Measurements from ENCODE around the gene TTC19. TPM values are rescaled to one million over a fixed set of nuclear protein-coding genes. Genes with fewer than 3 reads are reported as not detected.
A peak's percentile ranks its signal among the peaks of the same experiment; 100 is the strongest.

The TTC19 gene
- total and polyA plus RNA-seq, 8 donors: 12.6 to 1,106 (median 54.0) TPM

DNA sequence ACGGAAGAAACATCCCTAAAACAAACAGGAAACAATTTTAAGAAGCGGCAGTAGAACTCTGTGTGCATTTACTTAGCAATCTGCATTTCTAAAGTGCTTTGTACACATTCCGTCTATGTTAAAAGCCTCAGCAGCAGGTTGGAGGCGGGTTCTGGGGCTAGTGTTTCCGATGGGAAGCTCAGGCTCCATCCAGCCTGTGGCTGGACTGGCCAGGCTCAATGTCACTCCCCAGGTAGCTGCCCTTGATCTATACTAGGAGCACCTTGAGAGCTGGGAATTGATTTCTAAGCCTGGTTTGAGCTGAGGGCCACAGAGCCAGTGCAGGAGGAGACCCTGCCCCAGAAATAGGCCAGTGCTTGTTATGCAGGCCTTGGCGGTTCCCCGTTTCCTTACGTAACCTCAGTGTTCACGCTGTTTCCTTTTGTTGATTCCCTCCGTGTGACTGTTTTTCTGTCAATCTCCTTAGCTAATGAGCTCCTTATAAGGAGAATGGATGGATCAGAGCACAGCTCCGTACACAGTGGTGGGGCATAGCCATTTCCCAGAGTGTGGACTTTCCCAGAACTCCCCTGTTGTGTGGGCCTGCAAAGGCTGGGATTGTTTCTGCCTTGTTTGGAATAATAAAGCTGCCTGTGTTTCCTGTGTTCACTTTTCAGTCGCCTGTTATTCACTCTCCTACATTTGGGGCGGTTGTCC lies 33.3 kb upstream of the TTC19 start:
- TF ChIP-seq EP300 (IDR thresholded peaks at IDR 0.05) (no peak), POLR2A (IDR thresholded peaks at IDR 0.05) (no peak), CTCF (IDR thresholded peaks at IDR 0.05) (no peak), POLR2AphosphoS5 (IDR thresholded peaks at IDR 0.05) (no peak)
- WGBS, 5 donors: 19 to 43% (median 32%) methylated on average over 13 of the region's 13 CpGs
- Histone ChIP-seq H3K9me3 (no peaks in the 10 kb centered on the region), H3K27me3 (no peaks in the 10 kb centered on the region), H3K4me1 (peaks cover 20 to 23% (median 20%) of the 10 kb centered on the region in 4 donors), H3K4me3 (peak overlapping the region in 1 of 4 donors; percentile 6), H3K36me3 (no peaks in the 10 kb centered on the region), H3K27ac (peak overlapping the region; percentile 43 to 72 (median 63))
- DNase-seq: peak; percentile 72 to 89
- intact Hi-C loops (cut with DNase I; ENCODE audit: low total_unique reads): no loop called here

GRCh38 chr17:15966879-15967248 lies 32.8 kb upstream of the TTC19 start:
- 24 to 39% (median 35%) methylated on average over 11 of the region's 11 CpGs for WGBS, 5 donors
- peak overlapping the region in 1 of 4 donors; percentile 6 for H3K4me3 ChIP-seq
- H3K36me3 ChIP-seq: no peaks in the 10 kb centered on the region
- intact Hi-C loops (cut with DNase I; ENCODE audit: low total_unique reads): no loop called here
- no peaks in the 10 kb centered on the region for H3K9me3 ChIP-seq
- TF ChIP-seq EP300 (IDR thresholded peaks at IDR 0.05): no peak
- no peak for TF ChIP-seq POLR2AphosphoS5 (IDR thresholded peaks at IDR 0.05)
- no peak for TF ChIP-seq CTCF (IDR thresholded peaks at IDR 0.05)
- no peak for TF ChIP-seq POLR2A (IDR thresholded peaks at IDR 0.05)
- peak overlapping the region; percentile 43 to 72 (median 63) for H3K27ac ChIP-seq
- H3K27me3 ChIP-seq: no peaks in the 10 kb centered on the region
- DNase-seq: peak in 1 of 2 donors; percentile 48
- H3K4me1 ChIP-seq: peaks cover 20 to 23% (median 20%) of the 10 kb centered on the region in 4 donors

GRCh38 chr17:15967706-15968399 lies 31.8 kb upstream of the TTC19 start:
- no peaks in the 10 kb centered on the region for H3K9me3 ChIP-seq
- no peaks in the 10 kb centered on the region for H3K36me3 ChIP-seq
- intact Hi-C loops (cut with DNase I; ENCODE audit: low total_unique reads): no loop called here
- H3K4me1 ChIP-seq: peaks cover 20 to 23% (median 20%) of the 10 kb centered on the region in 4 donors
- DNase-seq: no peak
- no peak overlapping the region for H3K4me3 ChIP-seq
- no peak for TF ChIP-seq POLR2A (IDR thresholded peaks at IDR 0.05)
- TF ChIP-seq EP300 (IDR thresholded peaks at IDR 0.05): no peak
- TF ChIP-seq CTCF (IDR thresholded peaks at IDR 0.05): no peak
- no peak for TF ChIP-seq POLR2AphosphoS5 (IDR thresholded peaks at IDR 0.05)
- H3K27me3 ChIP-seq: no peaks in the 10 kb centered on the region
- H3K27ac ChIP-seq: no peak overlapping the region
- WGBS, 5 donors: 86 to 93% (median 89%) methylated on average over 11 of the region's 11 CpGs

DNA sequence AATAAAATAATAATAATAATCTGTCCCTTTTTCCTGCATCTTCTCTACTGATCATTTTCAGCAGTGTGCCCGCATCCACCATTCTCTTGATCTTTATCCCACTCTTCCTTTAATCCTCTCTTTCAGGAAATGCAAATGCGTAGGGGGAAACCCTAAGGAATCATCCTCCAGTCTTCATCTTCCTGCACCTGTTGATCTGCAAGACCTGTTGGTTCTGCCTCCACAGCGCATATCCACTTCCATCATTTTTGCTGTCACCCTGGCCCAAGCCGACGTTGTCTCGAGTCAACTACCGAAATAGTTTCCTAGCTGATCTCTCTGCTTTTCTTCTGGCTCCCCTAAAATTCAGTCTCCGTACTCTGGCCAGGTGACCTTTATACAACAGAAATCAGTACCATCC lies 30.2 kb upstream of the TTC19 start:
- no peaks in the 10 kb centered on the region for H3K9me3 ChIP-seq
- peaks cover 0 to 1% (median 0%) of the 10 kb centered on the region in 4 donors for H3K36me3 ChIP-seq
- DNase-seq: no peak
- no peak overlapping the region for H3K4me3 ChIP-seq
- intact Hi-C loops (cut with DNase I; ENCODE audit: low total_unique reads): no loop called here
- 95 to 99% (median 97%) methylated on average over 8 of the region's 8 CpGs for WGBS, 5 donors
- TF ChIP-seq POLR2A (IDR thresholded peaks at IDR 0.05): no peak
- no peak for TF ChIP-seq EP300 (IDR thresholded peaks at IDR 0.05)
- no peak for TF ChIP-seq CTCF (IDR thresholded peaks at IDR 0.05)
- no peak for TF ChIP-seq POLR2AphosphoS5 (IDR thresholded peaks at IDR 0.05)
- peaks cover 20 to 23% (median 20%) of the 10 kb centered on the region in 4 donors for H3K4me1 ChIP-seq
- no peak overlapping the region for H3K27ac ChIP-seq
- no peaks in the 10 kb centered on the region for H3K27me3 ChIP-seq
